WTC11 (cell line): ENCODE measurements around the gene NAA40. TPM values are rescaled to one million over a fixed set of nuclear protein-coding genes. Genes with fewer than 3 reads are reported as not detected.

Experiments
- ARID4B ChIP-seq: sonication (generic); formaldehyde crosslinking; IDR thresholded peaks from 2 replicates; pipeline ENCODE4 v1.8.0; 2023; ENCODE audit warnings: missing genetic modification reagents, mild to moderate bottlenecking, borderline replicate concordance
- CDX4 ChIP-seq: fragments of 250-450 bp; sonication (Bioruptor Pico); IDR thresholded peaks from 2 replicates; pipeline ENCODE4 v1.9.0; 2021; ENCODE audit warnings: moderate library complexity, mild to moderate bottlenecking, inconsistent platforms, borderline replicate concordance
- E2F4 ChIP-seq: sonication (generic); formaldehyde crosslinking; IDR thresholded peaks from 2 replicates; pipeline ENCODE4 v1.8.1; 2022; ENCODE audit warnings: low read depth, mild to moderate bottlenecking, moderate library complexity, missing genetic modification reagents, borderline replicate concordance
- ELF4 ChIP-seq: sonication (generic); formaldehyde crosslinking; IDR thresholded peaks from 2 replicates; pipeline ENCODE4 v1.8.1; 2022; ENCODE audit warnings: low read depth, mild to moderate bottlenecking, moderate library complexity, missing genetic modification reagents
- ESRRA ChIP-seq: sonication (generic); formaldehyde crosslinking; IDR thresholded peaks from 2 replicates; pipeline ENCODE4 v1.8.1; 2022; ENCODE audit warnings: mild to moderate bottlenecking, missing genetic modification reagents, borderline replicate concordance
- FOXJ3 ChIP-seq: sonication (generic); formaldehyde crosslinking; IDR thresholded peaks from 2 replicates; pipeline ENCODE4 v1.9.0; 2021; ENCODE audit warnings: missing genetic modification reagents, mild to moderate bottlenecking, borderline replicate concordance
- HMGXB4 ChIP-seq: sonication (generic); formaldehyde crosslinking; IDR thresholded peaks from 2 replicates; pipeline ENCODE4 v1.8.1; 2023; ENCODE audit warnings: mild to moderate bottlenecking, moderate library complexity, missing genetic modification reagents
- IRF2 ChIP-seq: sonication (generic); formaldehyde crosslinking; IDR thresholded peaks from 2 replicates; pipeline ENCODE4 v1.8.0; 2022; ENCODE audit warnings: low read depth, missing genetic modification reagents, borderline replicate concordance
- JUN ChIP-seq: sonication (generic); formaldehyde crosslinking; IDR thresholded peaks from 2 replicates; pipeline ENCODE4 v1.8.0; 2023; ENCODE audit warnings: mild to moderate bottlenecking, missing genetic modification reagents
- MYBL2 ChIP-seq: sonication (generic); formaldehyde crosslinking; IDR thresholded peaks from 2 replicates; pipeline ENCODE4 v1.8.1; 2023; ENCODE audit warnings: mild to moderate bottlenecking, moderate library complexity, missing genetic modification reagents
- NFATC4 ChIP-seq: fragments of 250-450 bp; sonication (Bioruptor Pico); IDR thresholded peaks from 2 replicates; pipeline ENCODE4 v1.9.0; 2021; ENCODE audit warnings: mild to moderate bottlenecking
- NFYB ChIP-seq: sonication (generic); formaldehyde crosslinking; conservative IDR thresholded peaks from 2 replicates; pipeline ENCODE4 v1.8.0; 2022; ENCODE audit warnings: low read depth, missing genetic modification reagents
- RORB ChIP-seq: fragments of 250-450 bp; sonication (Bioruptor Pico); IDR thresholded peaks from 2 replicates; pipeline ENCODE4 v1.9.0; 2021; ENCODE audit warnings: mild to moderate bottlenecking
- SP1 ChIP-seq: sonication (generic); formaldehyde crosslinking; conservative IDR thresholded peaks from 2 replicates; pipeline ENCODE4 v1.8.1; 2022; ENCODE audit warnings: missing genetic modification reagents
- ZNF138 ChIP-seq: sonication (generic); formaldehyde crosslinking; conservative IDR thresholded peaks from 2 replicates; pipeline ENCODE4 v1.8.1; 2022; ENCODE audit warnings: mild to moderate bottlenecking, moderate library complexity, missing genetic modification reagents
- ZNF263 ChIP-seq: sonication (generic); formaldehyde crosslinking; IDR thresholded peaks from 2 replicates; pipeline ENCODE4 v1.8.1; 2022; ENCODE audit warnings: low read depth, mild to moderate bottlenecking, moderate library complexity, missing genetic modification reagents
- ZNF317 ChIP-seq: sonication (generic); formaldehyde crosslinking; IDR thresholded peaks from 2 replicates; pipeline ENCODE4 v1.8.1; 2023; ENCODE audit warnings: low read depth, mild to moderate bottlenecking, moderate library complexity, missing genetic modification reagents, borderline replicate concordance
- ZNF425 ChIP-seq: fragments of 250-450 bp; sonication (Bioruptor Pico); conservative IDR thresholded peaks from 2 replicates; pipeline ENCODE4 v1.9.0; 2021; ENCODE audit warnings: mild to moderate bottlenecking
- ZNF532 ChIP-seq: fragments of 250-450 bp; sonication (Bioruptor Pico); IDR thresholded peaks from 2 replicates; pipeline ENCODE4 v1.9.0; 2021; ENCODE audit warnings: mild to moderate bottlenecking, borderline replicate concordance
- ZSCAN18 ChIP-seq: fragments of 250-450 bp; sonication (Bioruptor Pico); IDR thresholded peaks from 2 replicates; pipeline ENCODE4 v2.1.2; 2022; ENCODE audit warnings: mild to moderate bottlenecking, moderate library complexity
- total RNA-seq: library from RNA; stranded (reverse); gene quantifications from 3 replicates; pipeline ENCODE4 v1.2.3, GENCODE V29; 2021

The NAA40 gene
- total RNA-seq, 1 experiment from 2014 or later: 31.8 TPM

GRCh38 chr11:63917692-63918506 lies 20.9 kb upstream of the NAA40 start (continued):
- TF ChIP-seq E2F4 (CRISPR knock-in tag): no peak
- no peak for TF ChIP-seq NFYB (CRISPR knock-in tag)
- no peak for TF ChIP-seq ZNF317
- TF ChIP-seq HMGXB4 (CRISPR knock-in tag): no peak
- no peak for TF ChIP-seq ZNF532 (CRISPR knock-in tag)
- TF ChIP-seq ELF4: no peak
- TF ChIP-seq ZNF263 (CRISPR knock-in tag): no peak; the same call in 1 of the 2 replicates
- TF ChIP-seq ESRRA: no peak
- peak; percentile 82 for TF ChIP-seq SP1
- TF ChIP-seq ARID4B: peak; percentile 53; the same call in 1 of the 2 replicates
- no peak for TF ChIP-seq IRF2 (CRISPR knock-in tag)
- no peak for TF ChIP-seq RORB (CRISPR knock-in tag)
- TF ChIP-seq ZNF138 (CRISPR knock-in tag): no peak
- TF ChIP-seq MYBL2 (CRISPR knock-in tag): peak; percentile 12; the same call in 1 of the 2 replicates
- no peak for TF ChIP-seq ZSCAN18 (CRISPR knock-in tag)
- no peak for TF ChIP-seq NFATC4 (CRISPR knock-in tag)
- TF ChIP-seq ZNF425 (CRISPR knock-in tag): no peak
- no peak for TF ChIP-seq FOXJ3 (CRISPR knock-in tag)
- no peak for TF ChIP-seq CDX4 (CRISPR knock-in tag)
- TF ChIP-seq JUN (CRISPR knock-in tag): no peak
